Upper lobe of left lung (tissue), 6 donors: ENCODE results near the gene MOB3C. TPM values are rescaled to one million over a fixed set of nuclear protein-coding genes. Genes with fewer than 3 reads are reported as not detected.
A peak's percentile ranks its signal among the peaks of the same experiment; 100 is the strongest.
"Not testable (repeated sequence)": the region's sequence is repeated elsewhere in the genome, so short reads cannot be mapped to it uniquely, and the experiment has no call there.

Experiments used
- ATAC-seq, 2 donors: fragments of 200-7000 bp; cut with Tn5 transposase; one replicate each; pipeline ENCODE4 v1.9.1; 2022; ENCODE audit warnings: mild to moderate bottlenecking in 2 of 2, moderate library complexity in 2 of 2; ENCODE audit not compliant: low FRiP score in 2 of 2
- DNase-seq, 2 donors: peaks; one replicate each; pipeline ENCODE4 v3.0.0-alpha.2; 2019 to 2020
- H3K27ac ChIP-seq, 4 donors: fragments of 200-600 bp; sonication (generic); one replicate each; pipeline ENCODE4 v1.5.1; 2016 to 2019
- H3K27me3 ChIP-seq, 4 donors: fragments of 200-600 bp; sonication (generic); one replicate each; pipeline ENCODE4 v1.5.1; 2017 to 2019
- H3K36me3 ChIP-seq, 4 donors: fragments of 200-600 bp; sonication (generic); one replicate each; pipeline ENCODE4 v1.5.1; 2016 to 2019
- H3K4me1 ChIP-seq, 4 donors: fragments of 200-600 bp; sonication (generic); one replicate each; pipeline ENCODE4 v1.5.1; 2018 to 2019
- H3K4me3 ChIP-seq, 4 donors: fragments of 200-600 bp; sonication (generic); one replicate each; pipeline ENCODE4 v1.5.1; 2017 to 2019; ENCODE audit warnings: mild to moderate bottlenecking in 2 of 4, moderate library complexity in 1 of 4
- H3K9me3 ChIP-seq, 4 donors: fragments of 200-600 bp; sonication (generic); one replicate each; pipeline ENCODE4 v1.5.1; 2018 to 2019
- CTCF ChIP-seq, 6 experiments: fragments of 450-650 bp in 4 of 6; fragments of 200-600 bp in 2 of 6; sonication (generic) in 2 of 6; IDR thresholded peaks; one replicate each; pipeline ENCODE4 v1.5.1; 2016 to 2019; ENCODE audit warnings: antibody characterized with exemption in 6 of 6
- EP300 ChIP-seq, 4 donors: sonication (generic); formaldehyde crosslinking; IDR thresholded peaks; one replicate each; pipeline ENCODE4 v1.5.1; 2017; ENCODE audit warnings: antibody characterized with exemption in 4 of 4, control low read depth in 2 of 4
- POLR2A ChIP-seq, 4 donors: fragments of 450-650 bp; IDR thresholded peaks; one replicate each; pipeline ENCODE4 v1.5.1; 2016 to 2017; ENCODE audit warnings: antibody characterized with exemption in 4 of 4, mild to moderate bottlenecking in 2 of 4
- POLR2AphosphoS5 ChIP-seq, 2 donors: sonication (generic); formaldehyde crosslinking; IDR thresholded peaks; one replicate each; pipeline ENCODE4 v1.5.1; 2017; ENCODE audit warnings: antibody characterized with exemption in 2 of 2
- WGBS, 2 donors: methylation state at CpG; one replicate each; pipeline ENCODE4 v1.1.5; 2017 to 2018; 5-methylcytosine and 5-hydroxymethylcytosine counted together
- total RNA-seq, 6 donors: library from RNA; depleted of rRNA in 4 of 6; stranded (reverse); fragments of >200 nt in 4 of 6; gene quantifications; one replicate each; pipeline versions ENCODE4 v1.1.0 to v1.2.1, GENCODE V29; 2016 to 2021
- donor health status: DM: no; HTN: no; CAD: no; lungs with moderate emphysema.
- donor health status: DM: no; HTN: yes; CAD: no; lungs with severe emphysema.

MOB3C gene
- 10 to 100 TPM; 15.1 to 33.3 (median 22.2) TPM for total RNA-seq

- peak; percentile 90 to 94 for DNase-seq
- H3K9me3 ChIP-seq, result no peaks in the 10 kb centered on the region
- peak in 1 of 4 donors; percentile 49 for TF ChIP-seq EP300 (IDR thresholded peaks at IDR 0.05)
- TF ChIP-seq POLR2AphosphoS5 (IDR thresholded peaks at IDR 0.05), result peak; percentile 60 to 81
- TF ChIP-seq POLR2A (IDR thresholded peaks at IDR 0.05), result peak in 3 of 4 donors; percentile 53 to 90 (median 78)
- TF ChIP-seq CTCF (IDR thresholded peaks at IDR 0.05), result no peak
- 0% methylated on average over 11 to 44 of the region's 62 CpGs for WGBS, 2 donors
- peaks cover 0 to 14% (median 6%) of the 10 kb centered on the region in 4 donors for H3K36me3 ChIP-seq
- H3K4me1 ChIP-seq, result peaks cover 44 to 57% (median 48%) of the 10 kb centered on the region in 4 donors
- H3K27ac ChIP-seq, result peak within 1 kb of the TSS; percentile 87 to 93 (median 92)
- no peaks in the 10 kb centered on the region for H3K27me3 ChIP-seq
- peak within 1 kb of the TSS; percentile 71 to 85 (median 76) for H3K4me3 ChIP-seq
- peak; percentile 89 to 95 for ATAC-seq
Measured at GRCh38 chr1:46616277-46617107, at the start of gene MOB3C. Gene MOB3C, minus strand, starts transcription at chr1:46616811. Its CDS starts 3,490 bp downstream, at chr1:46613321.

GRCh38 chr1:46665983-46666382, 49.4 kb upstream of the MOB3C start:
- Histone ChIP-seq H3K27ac (no peak overlapping the region), H3K27me3 (no peaks in the 10 kb centered on the region), H3K9me3 (no peaks in the 10 kb centered on the region), H3K4me1 (peaks cover 17 to 30% (median 18%) of the 10 kb centered on the region in 4 donors), H3K36me3 (peaks cover 0 to 21% (median 3%) of the 10 kb centered on the region in 4 donors), H3K4me3 (no peak overlapping the region)
- TF ChIP-seq POLR2AphosphoS5 (IDR thresholded peaks at IDR 0.05), result no peak
- TF ChIP-seq POLR2A (IDR thresholded peaks at IDR 0.05), result no peak
- no peak for TF ChIP-seq EP300 (IDR thresholded peaks at IDR 0.05)
- TF ChIP-seq CTCF (IDR thresholded peaks at IDR 0.05), result no peak
- ATAC-seq (no peak), DNase-seq (peak in 1 of 2 donors; percentile 13)
- WGBS, 2 donors, result 80 to 88% methylated on average over 2 of the region's 2 CpGs

- Histone ChIP-seq H3K36me3 (peaks cover 0 to 34% (median 6%) of the 10 kb centered on the region in 4 donors), H3K4me1 (peaks cover 17 to 22% (median 18%) of the 10 kb centered on the region in 4 donors)
- WGBS, 2 donors, result 89 to 95% methylated on average over 5 of the region's 5 CpGs
- DNase-seq, ATAC-seq, H3K4me3 ChIP-seq, H3K9me3 ChIP-seq, H3K27me3 ChIP-seq, H3K27ac ChIP-seq: not testable (repeated sequence)
Measured at GRCh38 chr1:46662919-46663318, 46.3 kb upstream of the MOB3C start.

- ATAC-seq, H3K27me3 ChIP-seq, H3K9me3 ChIP-seq, H3K27ac ChIP-seq, DNase-seq, H3K4me1 ChIP-seq, H3K4me3 ChIP-seq: not testable (repeated sequence)
- peaks cover 5 to 58% (median 12%) of the 10 kb centered on the region in 4 donors for H3K36me3 ChIP-seq
- WGBS, 2 donors, result 93 to 94% methylated on average over 5 of the region's 5 CpGs
Measured at GRCh38 chr1:46660116-46660515, 43.5 kb upstream of the MOB3C start.

GRCh38 chr1:46659307-46659870, 42.8 kb upstream of the MOB3C start:
- H3K27me3 ChIP-seq, result no peaks in the 10 kb centered on the region
- 75 to 91% methylated on average over 2 of the region's 2 CpGs for WGBS, 2 donors
- H3K27ac ChIP-seq, result no peak overlapping the region
- no peak for TF ChIP-seq CTCF (IDR thresholded peaks at IDR 0.05)
- no peak for TF ChIP-seq POLR2A (IDR thresholded peaks at IDR 0.05)
- TF ChIP-seq EP300 (IDR thresholded peaks at IDR 0.05), result no peak
- TF ChIP-seq POLR2AphosphoS5 (IDR thresholded peaks at IDR 0.05), result no peak
- no peaks in the 10 kb centered on the region for H3K9me3 ChIP-seq
- H3K4me3 ChIP-seq, result no peak overlapping the region
- no peak for ATAC-seq
- H3K4me1 ChIP-seq, result no peaks in the 10 kb centered on the region
- DNase-seq, result no peak
- peaks cover 5 to 57% (median 13%) of the 10 kb centered on the region in 4 donors for H3K36me3 ChIP-seq
